Fibroblast of pulmonary artery (primary cell): ENCODE measurements around the gene CLIC6.

Experiments
- DNase-seq: peaks from one replicate; pipeline ENCODE4 v3.0.0-alpha.2; 2010; ENCODE audit warnings: low read depth
- H3K4me3 ChIP-seq: replicated peaks from 2 replicates; pipeline ENCODE4 v1.5.1; 2011; ENCODE audit warnings: low read depth, mild to moderate bottlenecking, control low read depth, low read length, moderate library complexity
- CTCF ChIP-seq: IDR thresholded peaks from 2 replicates; pipeline ENCODE4 v1.5.1; 2011; ENCODE audit warnings: mild to moderate bottlenecking, control low read depth, low read length, inconsistent platforms; ENCODE audit errors: missing control alignments

The CLIC6 gene

GRCh38 chr21:34684174-34684876 lies 15.5 kb downstream of the CLIC6 start:
- DNase-seq, result no peak
- no peak for TF ChIP-seq CTCF
- no peak overlapping the region for H3K4me3 ChIP-seq

GRCh38 chr21:34687065-34687464 lies 18.3 kb downstream of the CLIC6 start:
- no peak for DNase-seq
- TF ChIP-seq CTCF, result no peak
- H3K4me3 ChIP-seq, result no peak overlapping the region

GRCh38 chr21:34687745-34688144 lies 19.0 kb downstream of the CLIC6 start:
- no peak overlapping the region for H3K4me3 ChIP-seq
- no peak for DNase-seq
- TF ChIP-seq CTCF, result no peak

GRCh38 chr21:34688145-34688544 lies 19.4 kb downstream of the CLIC6 start:
- no peak for DNase-seq
- H3K4me3 ChIP-seq, result no peak overlapping the region
- TF ChIP-seq CTCF, result no peak

GRCh38 chr21:34688715-34689114 lies 19.9 kb downstream of the CLIC6 start:
- DNase-seq, result no peak
- H3K4me3 ChIP-seq, result no peak overlapping the region
- no peak for TF ChIP-seq CTCF

- no peak overlapping the region for H3K4me3 ChIP-seq
- DNase-seq, result no peak
- TF ChIP-seq CTCF, result no peak
Observed at GRCh38 chr21:34690041-34690792, 21.4 kb downstream of the CLIC6 start.
